Activated B cell treated with CpG ODN at 0.5 μM for 24 hours (primary cell): Measurements from ENCODE around the gene LSMEM2. TPM values are rescaled to one million over a fixed set of nuclear protein-coding genes. Genes with fewer than 3 reads are reported as not detected.
"Not testable (repeated sequence)": the region's sequence is repeated elsewhere in the genome, so short reads cannot be mapped to it uniquely, and the experiment has no call there.

Experiments
- ATAC-seq: fragments of 200-7000 bp; cut with Tn5 transposase; one replicate; pipeline ENCODE4 v1.10.0; 2021; ENCODE audit warnings: low read depth, mild to moderate bottlenecking, moderate library complexity
- CTCF ChIA-PET: fragments of 350-600 bp; sonication (Branson Sonifier 250); formaldehyde crosslinking; loops from one replicate; lab custom pipeline; 2021; ENCODE audit warnings: antibody characterized with exemption; lab: Charles Lee
- POLR2A ChIA-PET: fragments of 350-600 bp; sonication (Branson Sonifier 250); formaldehyde crosslinking; loops from one replicate; lab custom pipeline; 2021; ENCODE audit warnings: antibody characterized with exemption; lab: Charles Lee
- DNase-seq: peaks from one replicate; pipeline ENCODE4 v3.0.0; 2022
- H3K27ac Mint-ChIP-seq: one replicate; pipeline ENCODE4 v1.8.0; 2020; ENCODE audit warnings: mixed read lengths
- H3K27me3 Mint-ChIP-seq: one replicate; pipeline ENCODE4 v1.8.0; 2021; ENCODE audit warnings: mixed read lengths
- H3K36me3 Mint-ChIP-seq: one replicate; pipeline ENCODE4 v1.8.0; 2021; ENCODE audit warnings: low read depth, mixed read lengths
- H3K4me1 Mint-ChIP-seq: one replicate; pipeline ENCODE4 v1.8.0; 2021; ENCODE audit warnings: mixed read lengths
- H3K4me3 Mint-ChIP-seq: one replicate; pipeline ENCODE4 v1.8.0; 2020; ENCODE audit warnings: mild to moderate bottlenecking, mixed read lengths
- H3K9me3 Mint-ChIP-seq: one replicate; pipeline ENCODE4 v1.8.0; 2020; ENCODE audit warnings: mixed read lengths
- CTCF ChIP-seq: fragments of 200-600 bp; IDR thresholded peaks from one replicate; pipeline ENCODE4 v1.8.0; 2022; ENCODE audit warnings: antibody characterized with exemption, mild to moderate bottlenecking
- intact Hi-C: fragments of 100-400 bp; cut with micrococcal nuclease; formaldehyde crosslinking; loops from one replicate; pipeline ENCODE4 v1.15.1; 2024
- total RNA-seq: library from RNA; stranded (reverse); gene quantifications from 2 replicates; pipeline ENCODE4 v1.2.3, GENCODE V29; 2022

LSMEM2 gene
- total RNA-seq, 1 donor from 2014 or later: not detected

GRCh38 chr3:50269460-50269859, 9.4 kb upstream of the LSMEM2 start:
- ChIA-PET POLR2A (no interaction called here), CTCF (no interaction called here)
- Mint-ChIP-seq H3K9me3 (no peaks in the 10 kb centered on the region), H3K27me3 (peaks cover 27% of the 10 kb centered on the region), H3K27ac (no peak overlapping the region), H3K36me3 (no peaks in the 10 kb centered on the region), H3K4me3 (no peak overlapping the region), H3K4me1 (peaks cover 13% of the 10 kb centered on the region)
- DNase-seq (no peak), ATAC-seq (no peak)
- no peak for TF ChIP-seq CTCF
- intact Hi-C loops: no loop called here

- no peak for ATAC-seq
- ChIA-PET CTCF (no interaction called here), POLR2A (no interaction called here)
- H3K4me1 Mint-ChIP-seq: peaks cover 15% of the 10 kb centered on the region
- H3K27me3 Mint-ChIP-seq: peaks cover 29% of the 10 kb centered on the region
- H3K36me3 Mint-ChIP-seq: no peaks in the 10 kb centered on the region
- DNase-seq: no peak
- TF ChIP-seq CTCF: no peak
- intact Hi-C loops: no loop called here
- H3K9me3 Mint-ChIP-seq: no peaks in the 10 kb centered on the region
- no peak overlapping the region for H3K4me3 Mint-ChIP-seq
- no peak overlapping the region for H3K27ac Mint-ChIP-seq
Observed at GRCh38 chr3:50269977-50270413, 8.9 kb upstream of the LSMEM2 start.

- no peaks in the 10 kb centered on the region for H3K9me3 Mint-ChIP-seq
- TF ChIP-seq CTCF: no peak
- H3K36me3 Mint-ChIP-seq: no peaks in the 10 kb centered on the region
- ChIA-PET POLR2A (no interaction called here), CTCF (interaction anchor here (2.2 to 2.9 kb wide), 2 partner anchors 44 to 76 kb away, joined by 6 to 16 read pairs; no protein-coding TSS in a partner anchor)
- H3K27ac Mint-ChIP-seq: no peak overlapping the region
- H3K4me3 Mint-ChIP-seq: no peak overlapping the region
- H3K4me1 Mint-ChIP-seq: peaks cover 21% of the 10 kb centered on the region
- DNase-seq (no peak), ATAC-seq (no peak)
- intact Hi-C loops: no loop called here
- peaks cover 33% of the 10 kb centered on the region for H3K27me3 Mint-ChIP-seq
Observed at GRCh38 chr3:50270422-50271224, 8.3 kb upstream of the LSMEM2 start.

GRCh38 chr3:50271314-50271936, 7.5 kb upstream of the LSMEM2 start:
- Mint-ChIP-seq H3K36me3 (no peaks in the 10 kb centered on the region), H3K4me1 (peaks cover 25% of the 10 kb centered on the region), H3K27ac (no peak overlapping the region), H3K27me3 (peaks cover 35% of the 10 kb centered on the region), H3K4me3 (no peak overlapping the region), H3K9me3 (no peaks in the 10 kb centered on the region)
- TF ChIP-seq CTCF: no peak
- ChIA-PET CTCF (interaction anchor here (0.9 to 2.9 kb wide), 3 partner anchors 45 to 87 kb away, joined by 3 to 16 read pairs (median 6); no protein-coding TSS in a partner anchor), POLR2A (interaction anchor here (1.5 kb wide), 1 partner anchor 77 kb away, joined by 4 read pairs; no protein-coding TSS in a partner anchor)
- ATAC-seq: no peak
- DNase-seq: no peak
- intact Hi-C loops: no loop called here

- peaks cover 25% of the 10 kb centered on the region for H3K4me1 Mint-ChIP-seq
- H3K4me3 Mint-ChIP-seq, H3K9me3 Mint-ChIP-seq, DNase-seq, ATAC-seq, intact Hi-C loops, H3K27ac Mint-ChIP-seq, H3K36me3 Mint-ChIP-seq: not testable (repeated sequence)
- H3K27me3 Mint-ChIP-seq: peaks cover 33% of the 10 kb centered on the region
- ChIA-PET POLR2A (interaction anchor here (0.6 to 1.5 kb wide), 4 partner anchors 19 to 155 kb away, joined by 3 to 4 read pairs (median 4); no protein-coding TSS in a partner anchor), CTCF (interaction anchor here (0.9 to 2.9 kb wide), 3 partner anchors 46 to 88 kb away, joined by 3 to 16 read pairs (median 6); no protein-coding TSS in a partner anchor)
Observed at GRCh38 chr3:50272538-50272910, 6.4 kb upstream of the LSMEM2 start.
